Stomach (tissue), 9 donors: Measurements from ENCODE around the gene GLCE. TPM values are rescaled to one million over a fixed set of nuclear protein-coding genes. Genes with fewer than 3 reads are reported as not detected.
A peak's percentile ranks its signal among the peaks of the same experiment; 100 is the strongest.

Source experiments
- DNase-seq, 2 donors: peaks; one replicate each; pipeline versions ENCODE4 v3.0.0 to v3.0.0-alpha.2; 2013 to 2019
- H3K27ac ChIP-seq, 5 donors: fragments of 200-600 bp in 4 of 5; sonication (generic) in 4 of 5; one replicate each; pipeline ENCODE4 v1.5.1; 2013 to 2019; ENCODE audit warnings: mild to moderate bottlenecking in 1 of 5, moderate library complexity in 1 of 5
- H3K27me3 ChIP-seq, 3 donors: fragments of 200-600 bp; sonication (generic); one replicate each; pipeline ENCODE4 v1.5.1; 2017 to 2019; ENCODE audit warnings: mixed run types in 1 of 3
- H3K36me3 ChIP-seq, 4 donors: fragments of 200-600 bp; sonication (generic); 1 replicate in 3 of 4; 2 replicates in 1 of 4; pipeline ENCODE4 v1.5.1; 2016 to 2019
- H3K4me1 ChIP-seq, 4 donors: fragments of 200-600 bp; sonication (generic); one replicate each; pipeline ENCODE4 v1.5.1; 2016 to 2019
- H3K4me3 ChIP-seq, 4 donors: fragments of 200-600 bp; sonication (generic) in 3 of 4; one replicate each; pipeline ENCODE4 v1.5.1; 2016 to 2019; ENCODE audit warnings: mild to moderate bottlenecking in 1 of 4
- H3K9me3 ChIP-seq, 4 donors: fragments of 200-600 bp; sonication (generic); one replicate each; pipeline ENCODE4 v1.5.1; 2016 to 2019
- CTCF ChIP-seq, 7 experiments: fragments of 450-650 bp in 4 of 7; fragments of 200-600 bp in 3 of 7; sonication (generic) in 3 of 7; IDR thresholded peaks; one replicate each; pipeline ENCODE4 v1.5.1; 2016 to 2019; ENCODE audit warnings: antibody characterized with exemption in 7 of 7, control low read depth in 2 of 7, mild to moderate bottlenecking in 1 of 7
- EP300 ChIP-seq: sonication (generic); formaldehyde crosslinking; IDR thresholded peaks from one replicate; pipeline ENCODE4 v1.6.1; 2017; ENCODE audit warnings: antibody characterized with exemption
- POLR2A ChIP-seq, 4 donors: fragments of 450-650 bp; IDR thresholded peaks; one replicate each; pipeline ENCODE4 v1.6.1; 2016; ENCODE audit warnings: antibody characterized with exemption in 4 of 4, control low read depth in 2 of 4, mild to moderate bottlenecking in 1 of 4, moderate library complexity in 1 of 4
- POLR2AphosphoS5 ChIP-seq, 3 donors: sonication (generic); formaldehyde crosslinking; IDR thresholded peaks; one replicate each; pipeline ENCODE4 v1.6.1; 2016; ENCODE audit warnings: antibody characterized with exemption in 3 of 3
- WGBS, 5 donors: extraction: QIAGEN DNeasy Blood & Tissue Kit in 3 of 5; methylation state at CpG; one replicate each; pipeline versions ENCODE4 v1.1.5 to v1.1.7; 2013 to 2018; 5-methylcytosine and 5-hydroxymethylcytosine counted together
- intact Hi-C: fragments of 100-400 bp; cut with DNase I; formaldehyde crosslinking; loops from one replicate; pipeline ENCODE4 v1.15.1; 2023; ENCODE audit warnings: low total_unique reads
- polyA plus RNA-seq, 3 donors: library from polyadenylated mRNA; stranded (reverse); fragments of 200-250 nt; gene quantifications; one replicate each; pipeline ENCODE4 v1.2.3, GENCODE V29; 2013
- total RNA-seq, 5 donors: library from RNA; depleted of rRNA; stranded (reverse); fragments of >200 nt; gene quantifications; one replicate each; pipeline versions ENCODE4 v1.1.0 to v1.2.3, GENCODE V29; 2014 to 2016
- donor health status: healthy with polysubstance abuse.
- donor health status: Bipolar disorder and iron deficiency.
- donor health status: healthy.

GLCE gene
- total and polyA plus RNA-seq, 8 donors: 5.5 to 50.9 (median 22.1) TPM

- no peaks in the 10 kb centered on the region for H3K36me3 ChIP-seq
- no peaks in the 10 kb centered on the region for H3K9me3 ChIP-seq
- no peak overlapping the region for H3K27ac ChIP-seq
- DNase-seq: no peak
- intact Hi-C loops: loop anchor here (5.0 kb wide), 1 partner anchor 81 kb away; no protein-coding TSS in a partner anchor
- TF ChIP-seq POLR2A (IDR thresholded peaks at IDR 0.05) (no peak), CTCF (IDR thresholded peaks at IDR 0.05) (no peak), POLR2AphosphoS5 (IDR thresholded peaks at IDR 0.05) (no peak), EP300 (no peak)
- no peaks in the 10 kb centered on the region for H3K27me3 ChIP-seq
- H3K4me3 ChIP-seq: no peak overlapping the region
- 83 to 87% (median 84%) methylated on average over 6 of the region's 6 CpGs for WGBS, 5 donors
- peaks cover 0 to 36% (median 5%) of the 10 kb centered on the region in 4 donors for H3K4me1 ChIP-seq
These were observed 2.1 kb upstream of the GLCE start for GRCh38 chr15:69158201-69158842.

GRCh38 chr15:69158843-69159240 is 1.6 kb upstream of the GLCE start:
- WGBS, 5 donors: 91 to 95% (median 95%) methylated on average over 6 of the region's 6 CpGs
- no peak for DNase-seq
- H3K36me3 ChIP-seq: no peaks in the 10 kb centered on the region
- H3K4me3 ChIP-seq: no peak overlapping the region
- no peak overlapping the region for H3K27ac ChIP-seq
- H3K27me3 ChIP-seq: no peaks in the 10 kb centered on the region
- H3K4me1 ChIP-seq: peaks cover 0 to 35% (median 5%) of the 10 kb centered on the region in 4 donors
- TF ChIP-seq CTCF (IDR thresholded peaks at IDR 0.05) (no peak), EP300 (no peak), POLR2A (IDR thresholded peaks at IDR 0.05) (no peak), POLR2AphosphoS5 (IDR thresholded peaks at IDR 0.05) (no peak)
- intact Hi-C loops: loop anchor here (5.0 kb wide), 1 partner anchor 82 kb away; no protein-coding TSS in a partner anchor
- no peaks in the 10 kb centered on the region for H3K9me3 ChIP-seq

- H3K9me3 ChIP-seq: no peaks in the 10 kb centered on the region
- intact Hi-C loops: loop anchor here (5.0 kb wide), 1 partner anchor 82 kb away; no protein-coding TSS in a partner anchor
- DNase-seq: no peak
These were observed 662 bp upstream of the GLCE start for GRCh38 chr15:69159805-69160140.

More at GRCh38 chr15:69159805-69160140, 662 bp upstream of the GLCE start:
- H3K27ac ChIP-seq: peak overlapping the region; percentile 81 to 91 (median 84)
- TF ChIP-seq POLR2A (IDR thresholded peaks at IDR 0.05): no peak
- TF ChIP-seq POLR2AphosphoS5 (IDR thresholded peaks at IDR 0.05): no peak
- no peak for TF ChIP-seq EP300
- no peak for TF ChIP-seq CTCF (IDR thresholded peaks at IDR 0.05)
- peak overlapping the region; percentile 82 to 95 (median 92) for H3K4me3 ChIP-seq
- peaks cover 0 to 27% (median 5%) of the 10 kb centered on the region in 4 donors for H3K4me1 ChIP-seq
- no peaks in the 10 kb centered on the region for H3K27me3 ChIP-seq
- 21 to 31% (median 25%) methylated on average over 7 of the region's 7 CpGs for WGBS, 5 donors
- no peaks in the 10 kb centered on the region for H3K36me3 ChIP-seq
